NCI-H748 (cell line): ENCODE results near the gene COL16A1.
A peak's percentile ranks its signal among the peaks of the same experiment; 100 is the strongest.
"Not testable (repeated sequence)": the region's sequence is repeated elsewhere in the genome, so short reads cannot be mapped to it uniquely, and the experiment has no call there.

Experiments used
- DNase-seq: peaks from one replicate; lab custom pipeline; 2025; ENCODE audit not compliant: unreplicated experiment; lab: John Stamatoyannopoulos, UW

The COL16A1 gene

DNA sequence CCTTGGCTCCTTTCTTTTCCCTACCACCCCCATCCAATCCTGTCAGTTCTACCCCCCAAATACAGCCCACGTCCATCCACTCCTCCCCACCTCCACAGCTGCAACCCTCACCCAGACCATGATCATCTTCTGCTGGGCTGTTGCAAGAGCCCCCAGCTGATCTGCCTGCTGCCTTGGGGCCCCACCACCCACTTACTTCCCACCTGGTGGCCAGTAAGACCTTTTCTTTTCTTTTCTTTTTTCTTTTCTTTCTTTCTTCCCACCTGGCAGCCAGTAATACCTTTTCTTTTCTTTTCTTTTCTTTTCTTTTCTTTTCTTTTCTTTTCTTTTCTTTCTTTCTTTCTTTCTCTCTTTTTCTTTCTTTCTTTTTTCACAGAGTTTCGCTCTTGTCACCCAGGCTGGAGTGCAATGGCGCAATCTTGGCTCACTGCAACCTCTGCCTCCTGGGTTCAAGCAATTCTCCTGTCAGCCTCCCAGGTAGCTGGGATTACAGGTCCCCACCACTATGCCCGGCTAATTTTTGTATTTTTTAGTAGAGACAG lies 3.3 kb upstream of the COL16A1 start:
- not testable (repeated sequence) for DNase-seq

DNA sequence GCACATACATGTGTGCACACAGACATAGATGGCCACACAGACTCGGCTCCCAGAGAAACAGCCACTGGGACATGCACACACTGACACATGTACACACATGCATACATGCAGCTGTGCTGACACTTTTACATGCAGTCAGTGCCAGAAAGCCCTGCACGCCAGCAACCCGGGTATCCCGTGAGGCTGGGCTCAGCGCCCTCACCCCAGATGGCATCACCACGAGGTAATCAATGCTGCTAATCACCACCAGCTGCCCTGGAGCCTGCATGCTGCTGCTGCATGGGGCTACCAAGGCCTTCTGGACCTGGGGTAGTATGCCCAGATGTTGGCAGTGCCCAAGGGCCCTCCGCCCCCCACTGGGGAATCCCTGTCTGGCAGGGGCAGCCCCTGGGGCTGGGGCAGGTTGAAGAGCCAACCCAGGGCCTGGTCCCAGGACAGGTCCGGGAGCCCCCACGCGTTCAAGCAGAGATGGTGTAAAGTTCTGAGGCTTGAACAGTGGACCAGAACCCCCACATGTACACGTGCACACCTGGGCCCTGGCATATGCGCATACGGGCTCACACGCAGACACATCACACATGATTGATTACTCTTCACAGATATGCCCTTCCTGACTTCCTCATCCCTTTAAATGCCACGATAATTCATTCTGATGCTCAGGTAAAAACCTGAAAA lies 2.7 kb upstream of the COL16A1 start:
- DNase-seq: no peak

DNA sequence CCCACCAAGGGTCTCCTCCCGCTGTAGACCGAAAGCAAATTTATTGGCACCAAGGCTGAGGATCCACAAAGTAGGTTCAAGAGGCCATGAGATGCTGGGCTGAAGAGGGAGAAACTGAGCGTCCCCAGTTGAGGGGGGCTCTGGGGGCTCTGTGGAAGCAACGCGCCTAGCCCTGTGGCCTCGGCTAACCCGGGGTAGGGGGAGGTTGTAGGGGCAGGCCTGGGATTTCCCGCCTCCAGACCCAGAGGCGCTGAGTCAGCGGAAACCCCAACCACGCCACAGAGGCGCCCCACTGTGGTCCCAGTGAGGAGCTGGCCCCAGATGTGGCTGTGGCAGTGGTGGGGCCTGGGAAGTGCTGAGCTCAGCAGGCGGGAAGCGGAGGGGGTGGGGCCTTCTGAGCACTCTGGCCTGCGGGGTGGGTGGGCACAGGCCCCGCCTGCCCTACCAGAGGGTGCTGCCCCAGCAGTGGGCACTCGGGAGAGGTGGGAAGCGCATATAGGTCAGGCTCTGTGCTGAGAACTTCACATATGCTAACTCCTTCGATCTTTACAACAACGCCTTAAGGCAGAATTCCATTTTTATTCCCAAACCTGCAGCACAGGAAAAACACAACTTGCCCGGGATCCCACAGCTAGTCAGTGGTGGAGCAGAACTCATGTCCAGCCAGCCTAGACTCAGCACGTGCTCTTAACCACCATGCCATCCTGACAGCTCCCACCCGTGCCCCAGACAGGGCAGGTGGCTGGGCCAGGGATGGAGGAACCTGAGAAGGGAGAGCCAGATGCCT lies 1.5 kb upstream of the COL16A1 start:
- DNase-seq: no peak

DNA sequence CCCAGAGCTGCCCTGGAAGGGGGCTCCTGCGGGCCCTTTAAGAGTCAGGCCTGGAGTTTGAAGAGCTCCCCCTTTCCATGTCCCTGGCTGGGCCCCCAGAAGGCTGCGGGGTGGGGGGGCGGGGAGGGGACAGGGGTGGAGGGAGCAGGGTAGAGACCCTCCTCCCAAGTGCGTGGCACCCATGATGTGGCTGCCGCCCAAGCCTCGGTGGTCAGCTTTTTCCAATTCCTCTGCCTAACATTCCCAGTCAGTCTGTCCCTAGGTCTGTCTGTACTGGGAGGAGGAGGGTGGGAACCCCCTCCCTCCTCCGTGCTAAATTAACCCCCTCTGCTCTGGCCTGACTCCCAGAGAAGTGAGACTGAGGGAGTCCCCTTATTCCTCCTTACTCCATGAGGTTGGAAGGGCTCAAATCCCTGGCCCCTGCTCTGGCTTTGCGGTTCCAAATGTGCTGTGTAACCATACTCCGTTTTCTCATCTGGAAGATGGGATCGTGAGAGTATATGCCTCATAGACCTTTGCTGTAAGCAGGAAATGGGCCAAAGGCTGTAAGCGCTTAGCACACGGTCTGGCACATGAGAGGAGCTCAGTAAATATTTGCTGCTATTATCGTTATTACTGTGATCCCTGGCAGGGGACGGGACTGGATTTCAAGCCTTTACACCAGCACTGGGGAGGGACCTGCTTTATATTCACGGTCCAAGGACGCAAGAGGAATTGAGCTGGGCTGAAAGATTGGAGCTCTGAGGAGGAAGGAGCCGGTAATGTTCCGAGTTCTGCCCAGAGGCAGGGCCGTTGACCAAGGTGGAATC lies 658 bp upstream of the COL16A1 start:
- DNase-seq: peak; percentile 71

DNA sequence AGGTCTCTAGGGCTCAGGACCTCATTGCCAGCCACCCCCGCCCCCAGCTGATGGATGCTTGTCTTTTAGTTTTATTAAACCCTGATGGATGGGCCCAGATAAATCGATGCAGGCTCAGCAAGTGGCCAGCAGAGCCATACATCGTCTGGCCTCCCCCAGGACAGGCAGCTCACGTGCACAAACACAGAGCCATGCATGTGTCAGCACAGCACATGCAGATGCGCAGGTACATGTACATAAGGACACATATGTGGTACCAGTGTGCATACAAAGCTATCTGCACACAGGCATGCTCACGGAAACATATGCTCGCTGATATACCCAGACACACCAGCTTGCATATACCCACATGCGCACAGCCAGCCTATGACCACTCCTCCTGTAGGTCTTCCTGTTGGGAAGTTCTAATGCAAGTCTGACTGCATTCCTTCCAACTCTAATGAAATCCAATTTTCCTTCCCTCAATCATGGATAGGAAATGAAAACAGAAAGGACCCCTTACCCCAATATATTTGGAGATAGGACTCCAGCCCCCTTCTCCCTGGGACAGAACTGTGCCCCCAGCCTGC lies 897 bp downstream of the COL16A1 start:
- no peak for DNase-seq

DNA sequence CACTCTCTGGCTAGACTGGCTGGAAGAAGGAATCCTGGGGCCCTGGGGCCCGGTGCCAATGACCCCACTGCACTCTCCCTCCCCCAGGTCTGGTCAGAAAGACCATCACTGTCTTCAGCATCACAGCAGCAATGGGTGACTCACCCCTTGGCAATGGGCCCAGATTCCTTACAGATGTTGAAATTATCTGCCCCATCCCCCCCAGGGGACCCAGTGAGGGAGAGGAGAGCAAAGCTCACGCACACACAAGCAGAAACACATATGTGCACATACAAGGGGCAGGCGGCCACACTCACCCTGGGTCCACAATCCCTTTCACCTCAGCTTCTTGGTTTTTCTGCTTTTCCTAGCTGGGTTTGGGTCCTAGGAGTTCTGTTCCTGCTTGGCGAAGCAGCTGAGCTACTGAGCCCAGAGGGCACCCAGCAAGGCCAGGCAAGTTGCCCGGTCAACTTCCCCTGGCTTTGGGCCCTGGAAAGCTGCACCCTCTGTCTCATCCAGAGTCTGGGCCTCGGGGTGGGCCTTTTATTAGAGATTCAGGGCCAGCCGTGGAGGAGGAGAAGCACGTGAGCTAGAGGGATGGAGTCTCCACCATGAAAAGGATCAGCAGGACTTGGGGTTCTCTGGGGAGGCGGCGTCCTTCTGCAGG lies 2.6 kb downstream of the COL16A1 start:
- DNase-seq: peak; percentile 41

DNA sequence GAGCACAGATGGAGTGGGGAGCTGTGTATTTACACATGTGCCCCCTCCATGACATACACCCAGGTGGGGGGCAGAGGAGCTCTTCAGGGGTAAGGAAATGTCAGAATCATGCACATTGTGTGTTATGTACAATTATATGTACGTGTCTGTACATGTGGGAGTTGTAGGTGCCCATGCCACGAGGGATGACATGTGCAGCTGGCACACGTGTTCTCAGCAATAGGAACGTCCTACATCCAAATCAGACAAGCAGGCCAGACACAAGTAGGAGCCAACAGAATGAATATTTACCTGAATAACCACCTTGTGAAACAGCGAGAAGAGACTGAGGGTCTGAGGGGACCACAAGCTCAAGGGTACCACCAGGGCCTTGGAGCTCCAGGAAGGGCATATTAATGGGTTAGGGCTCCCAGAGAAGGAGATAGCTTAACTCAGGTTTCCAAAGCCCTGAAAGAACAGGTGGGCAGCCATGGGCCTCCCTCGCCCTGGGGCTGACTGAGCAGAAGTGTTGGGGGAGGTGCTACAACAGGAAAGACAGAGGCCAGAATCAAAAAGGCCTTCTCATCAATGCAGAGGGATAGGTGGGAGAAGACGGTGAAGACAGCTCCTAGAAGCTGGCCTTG lies 3.2 kb downstream of the COL16A1 start:
- no peak for DNase-seq

DNA sequence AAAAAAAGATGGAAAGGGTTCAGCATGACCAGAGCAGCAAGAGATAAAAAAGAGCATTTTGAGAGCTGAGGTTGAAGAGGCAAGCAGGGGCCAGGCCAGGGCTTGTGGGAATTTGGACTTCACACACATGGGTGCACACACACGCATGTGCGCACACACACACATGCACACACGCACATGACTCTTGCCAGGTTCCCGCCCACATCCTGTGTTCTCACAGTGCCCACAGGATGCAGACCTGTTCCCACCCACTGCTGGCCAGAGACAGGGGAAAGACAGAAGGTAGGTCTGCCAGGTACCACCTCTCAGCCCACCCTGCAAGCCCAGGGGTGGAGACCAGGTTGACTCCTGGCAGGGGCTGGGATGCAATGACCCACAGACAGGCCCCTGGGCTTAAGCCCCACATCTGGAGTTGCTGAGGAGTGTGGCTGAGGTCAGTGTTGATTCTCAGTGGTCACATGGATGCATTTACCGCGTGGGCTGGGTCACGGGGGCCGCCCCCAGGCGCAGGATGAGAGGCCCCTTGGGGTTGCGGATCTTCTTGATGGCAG lies 4.4 kb downstream of the COL16A1 start:
- no peak for DNase-seq

DNA sequence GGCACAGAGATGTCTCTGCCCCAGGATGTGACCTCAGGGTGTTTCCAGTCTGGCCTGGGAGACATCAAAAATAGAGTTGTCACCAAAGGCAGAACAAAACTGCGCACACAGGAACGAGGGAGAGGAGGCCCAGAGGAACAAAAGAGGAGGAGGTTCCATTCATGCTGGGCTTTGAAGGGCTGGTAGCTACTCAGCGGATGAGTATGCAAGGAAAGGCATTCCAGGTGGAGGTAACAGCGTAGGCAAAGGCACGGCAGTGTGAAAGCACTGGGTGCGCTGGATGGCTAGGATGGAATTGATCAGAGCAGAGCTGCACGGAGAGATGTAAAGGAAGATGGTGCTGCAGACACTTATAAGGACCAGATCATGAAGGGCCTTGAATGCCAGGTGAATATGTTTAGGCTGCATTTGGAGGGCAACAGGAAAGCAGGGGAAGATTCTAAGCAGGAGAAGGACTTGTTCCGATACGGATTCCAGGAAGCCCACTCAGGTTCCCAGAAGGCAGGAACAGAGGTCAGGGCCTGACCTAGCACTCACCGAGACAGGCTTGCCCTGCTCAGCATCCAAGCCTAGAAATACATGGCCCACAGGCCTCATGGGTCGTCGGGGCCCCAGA lies 6.3 kb downstream of the COL16A1 start:
- DNase-seq: no peak

DNA sequence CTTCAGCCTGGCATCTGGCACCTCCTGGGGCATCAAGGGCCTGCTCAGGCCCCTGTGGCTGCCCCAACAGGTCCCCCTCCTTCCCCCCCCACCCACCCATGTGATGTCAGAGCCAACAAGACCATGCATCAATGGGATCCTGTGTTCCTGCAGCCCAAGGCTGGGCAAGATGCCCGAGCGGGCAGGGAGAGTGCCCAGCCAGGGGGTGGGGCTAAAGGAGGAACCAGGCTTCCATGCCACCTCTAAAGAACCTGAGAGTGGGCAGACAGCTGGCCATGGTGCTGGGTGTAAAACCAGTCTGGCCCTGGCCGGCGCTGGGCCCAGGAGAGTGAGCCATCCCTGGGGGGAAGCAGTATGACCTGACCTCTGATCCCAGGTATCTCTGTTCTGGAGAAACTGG lies 7.6 kb downstream of the COL16A1 start:
- no peak for DNase-seq

DNA sequence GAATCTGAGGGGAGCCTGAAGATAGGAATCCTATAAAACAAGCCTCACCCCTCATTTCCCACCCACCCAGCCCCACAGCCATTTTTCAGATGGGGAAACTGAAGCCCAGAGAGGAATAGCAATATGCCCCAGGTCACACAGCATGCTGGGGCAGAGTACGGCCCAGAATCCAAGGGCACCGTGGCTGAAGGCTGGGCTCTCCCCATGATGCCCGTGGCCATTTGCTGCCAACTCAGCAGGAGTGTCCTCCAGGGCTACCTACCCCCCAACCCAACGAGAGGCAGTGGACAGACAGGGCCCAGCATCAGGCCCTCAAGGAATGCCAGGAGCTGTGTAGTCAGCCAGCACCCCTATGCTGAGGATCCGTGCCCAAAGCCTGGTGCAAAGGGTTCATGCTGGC lies 8.5 kb downstream of the COL16A1 start:
- no peak for DNase-seq

DNA sequence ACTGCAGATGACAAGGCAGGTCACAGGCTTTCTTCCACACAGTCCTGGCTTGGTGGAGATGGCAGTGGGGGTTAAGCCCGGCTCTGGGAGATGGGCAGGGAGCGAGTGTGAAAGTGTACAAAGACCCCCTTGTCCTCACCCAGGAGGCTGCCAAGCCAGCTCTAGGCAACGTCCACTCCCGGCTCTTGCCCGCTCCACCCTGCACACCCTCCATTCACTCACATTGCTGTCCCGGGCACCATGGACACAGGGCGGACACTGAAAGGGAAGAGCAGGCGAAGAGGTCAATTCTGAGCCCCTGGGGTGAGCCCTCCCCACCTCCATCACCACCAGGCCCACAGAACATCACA lies 8.9 kb downstream of the COL16A1 start:
- no peak for DNase-seq

DNA sequence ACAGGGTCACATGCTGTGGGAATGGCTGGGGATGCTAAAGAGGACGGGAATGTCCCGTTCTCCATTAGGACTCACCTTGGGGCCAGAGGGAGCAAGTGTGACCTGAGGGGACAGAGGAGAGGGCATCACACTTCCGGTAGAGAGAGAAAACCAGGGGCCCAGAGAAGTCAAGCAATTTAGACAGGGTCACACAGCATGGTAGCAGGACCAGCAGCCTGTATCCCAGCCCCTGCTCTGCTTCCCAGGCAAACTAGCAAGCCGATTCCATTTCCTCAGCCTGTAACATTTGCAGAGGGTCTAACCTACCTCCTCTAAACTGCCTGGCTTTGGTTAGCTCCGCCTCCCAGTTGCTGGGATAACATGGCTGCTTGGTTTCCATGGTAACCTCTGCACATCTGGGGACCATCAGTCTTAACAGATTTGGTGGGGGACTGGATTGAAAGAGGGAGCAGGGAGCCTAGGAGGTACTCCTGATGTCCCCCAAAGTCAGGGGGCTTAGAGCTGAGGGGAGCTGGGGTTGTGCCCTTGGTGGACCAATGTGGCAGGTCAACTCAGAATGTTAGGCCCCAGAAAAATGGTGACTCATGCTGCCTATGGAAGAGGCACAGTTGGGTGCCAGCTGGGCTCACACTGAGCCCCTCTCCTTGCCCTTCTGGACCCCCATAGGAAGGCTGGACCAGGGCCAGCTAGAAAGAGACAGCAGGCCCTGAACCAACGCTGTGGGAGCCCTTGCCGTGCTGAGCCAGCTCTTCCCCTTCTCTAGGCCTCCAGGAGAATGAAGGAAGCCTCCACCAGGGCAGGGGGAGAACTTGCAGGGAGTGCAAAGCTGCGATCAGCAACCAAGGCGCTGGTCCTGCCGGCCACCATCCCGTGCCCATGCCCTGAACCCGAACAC lies 9.5 kb downstream of the COL16A1 start:
- no peak for DNase-seq

DNA sequence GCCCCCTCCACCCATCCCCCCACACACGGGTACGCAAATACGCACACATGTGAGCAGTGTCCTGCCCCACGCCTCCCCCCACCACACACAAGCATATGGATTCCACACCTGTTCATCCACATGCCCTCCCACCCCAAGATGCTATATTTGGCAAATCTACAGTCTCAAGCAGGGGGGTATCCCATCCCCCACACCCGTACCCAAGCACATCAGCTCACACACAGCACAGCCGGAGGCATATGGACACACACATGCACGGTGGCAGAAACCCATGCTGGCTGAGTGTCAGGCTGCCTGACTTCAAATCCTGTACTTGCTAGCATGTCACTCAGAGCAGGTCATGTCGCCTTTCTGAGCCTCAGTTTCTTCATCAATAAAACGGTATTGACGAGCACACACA lies 10.6 kb downstream of the COL16A1 start:
- no peak for DNase-seq

DNA sequence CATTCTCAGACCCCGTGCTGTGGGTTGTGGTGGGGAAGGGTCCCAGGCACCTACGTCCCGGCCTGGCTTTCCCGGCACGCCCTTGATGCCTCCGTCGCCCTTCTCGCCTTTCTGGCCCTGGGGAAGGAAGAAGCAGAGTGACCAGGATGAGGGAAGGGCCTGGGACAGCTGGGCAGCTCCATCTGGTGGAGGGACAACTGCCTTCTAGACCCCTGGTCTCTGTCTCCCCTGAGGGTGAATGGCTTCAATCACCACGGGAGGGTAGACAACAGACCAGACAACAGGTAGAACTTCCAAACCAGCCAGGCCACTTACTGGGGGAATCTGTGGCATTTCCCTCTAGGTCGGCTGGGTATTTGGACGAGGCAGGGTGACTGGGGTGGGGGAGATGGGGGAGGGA lies 11.9 kb downstream of the COL16A1 start:
- DNase-seq: no peak

DNA sequence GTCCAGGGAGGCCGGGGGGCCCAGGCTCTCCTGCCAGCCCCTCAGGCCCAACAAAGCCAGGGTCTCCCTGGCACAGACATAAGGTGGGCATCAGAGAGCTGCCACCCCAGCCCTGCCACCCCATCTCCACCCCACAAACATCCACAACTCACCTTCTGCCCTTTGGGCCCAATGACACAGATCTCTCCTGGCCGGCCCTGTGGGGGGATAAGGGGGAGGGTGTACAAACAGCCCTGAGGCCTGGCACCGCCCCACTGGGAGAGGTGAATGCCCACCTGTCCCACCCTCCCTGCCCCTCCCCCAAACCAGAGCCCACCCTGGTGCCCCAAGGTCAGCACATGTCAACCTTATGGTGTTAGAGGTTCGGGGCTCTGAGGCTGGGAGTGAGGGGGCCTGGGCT lies 12.4 kb downstream of the COL16A1 start:
- no peak for DNase-seq

DNA sequence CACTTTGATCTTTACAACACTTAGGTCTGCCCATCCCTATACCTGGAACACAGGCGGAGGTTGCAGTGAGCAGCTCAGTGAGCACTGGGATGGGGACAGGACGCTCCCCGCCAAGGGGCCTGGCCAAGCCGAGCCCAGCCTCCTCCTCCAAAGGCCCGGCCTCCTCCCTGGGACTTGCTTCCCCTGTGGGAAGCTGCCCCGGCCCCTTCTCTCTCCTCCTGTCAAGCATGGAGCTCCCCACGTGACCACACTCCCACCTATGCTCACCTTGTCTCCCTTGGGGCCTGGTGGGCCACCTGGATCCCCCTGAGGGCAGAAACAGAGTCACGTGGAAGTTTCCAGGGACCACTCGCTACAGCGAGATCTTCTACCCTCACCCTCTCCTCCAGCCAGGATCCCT lies 12.9 kb downstream of the COL16A1 start:
- DNase-seq: no peak

DNA sequence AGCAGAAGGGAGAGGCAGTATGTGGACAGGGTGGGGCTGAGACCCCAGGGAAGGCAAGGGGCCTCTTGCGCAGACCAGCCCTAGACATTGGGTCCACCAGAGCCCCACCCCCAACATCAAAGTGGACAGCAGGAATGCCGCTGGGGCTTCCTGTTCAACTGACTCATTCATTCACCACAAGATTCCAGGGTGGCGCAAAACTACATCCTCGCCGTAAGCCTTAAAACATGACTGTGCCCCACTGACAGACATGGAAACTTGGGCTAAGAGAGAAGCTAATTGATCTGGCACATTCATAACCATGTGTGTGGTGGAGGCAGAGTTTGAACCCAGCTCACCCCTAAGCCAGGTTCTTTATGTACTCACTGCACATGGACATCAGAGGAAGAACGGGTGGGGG lies 14.0 kb downstream of the COL16A1 start:
- no peak for DNase-seq

DNA sequence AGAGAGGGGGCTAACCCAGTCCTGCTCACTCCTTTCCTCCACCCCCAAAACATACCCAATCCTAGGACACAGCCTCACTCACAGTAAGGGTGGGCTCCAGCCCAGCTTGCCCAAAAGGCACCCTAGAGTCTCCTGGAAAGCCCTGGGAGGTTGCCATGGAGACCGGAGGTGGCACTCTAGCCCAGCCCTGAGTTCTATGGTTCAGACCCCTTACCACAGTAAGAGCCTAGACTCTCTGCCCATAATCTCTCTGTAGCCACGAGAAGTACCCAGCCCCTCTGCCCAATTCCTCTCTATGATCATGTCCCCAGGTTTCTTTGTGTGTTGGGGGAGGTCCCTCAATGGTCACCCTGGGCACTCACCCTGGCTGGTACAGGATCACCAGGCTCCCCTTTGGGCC lies 14.4 kb downstream of the COL16A1 start:
- DNase-seq: peak; percentile 5
